Type B pancreatic cell (in vitro differentiated cells): Measurements from ENCODE around the gene ALPK1. TPM values are rescaled to one million over a fixed set of nuclear protein-coding genes. Genes with fewer than 3 reads are reported as not detected.

ENCODE experiments used
- DNase-seq: peaks from one replicate; pipeline ENCODE4 v3.0.0; 2021; ENCODE audit warnings: mixed read lengths; ENCODE audit not compliant: unreplicated experiment; ENCODE audit errors: extremely low spot score
- H3K27ac Mint-ChIP-seq: 2 replicates; pipeline ENCODE4 v1.8.0; 2021; ENCODE audit warnings: mild to moderate bottlenecking, mixed read lengths
- H3K27me3 Mint-ChIP-seq: 2 replicates; pipeline ENCODE4 v1.8.0; 2021; ENCODE audit warnings: mixed read lengths
- H3K36me3 Mint-ChIP-seq: 2 replicates; pipeline ENCODE4 v1.8.0; 2021; ENCODE audit warnings: mixed read lengths
- H3K4me1 Mint-ChIP-seq: one replicate; pipeline ENCODE4 v1.8.0; 2021; ENCODE audit warnings: mixed read lengths; ENCODE audit not compliant: unreplicated experiment
- H3K4me3 Mint-ChIP-seq: 2 replicates; pipeline ENCODE4 v1.8.0; 2021; ENCODE audit warnings: mild to moderate bottlenecking, mixed read lengths
- H3K9me3 Mint-ChIP-seq: 2 replicates; pipeline ENCODE4 v1.8.0; 2021; ENCODE audit warnings: mixed read lengths
- CTCF ChIP-seq: fragments of 200-600 bp; sonication (generic); conservative IDR thresholded peaks from 2 replicates; pipeline ENCODE4 v1.5.0; 2021; ENCODE audit warnings: antibody characterized with exemption, mild to moderate bottlenecking
- total RNA-seq: library from RNA; stranded (reverse); gene quantifications from 2 replicates; pipeline ENCODE4 v1.2.1, GENCODE V29; 2021; ENCODE audit warnings: low replicate concordance

ALPK1 gene
- total RNA-seq, 1 donor from 2014 or later = 6.7 TPM

GRCh38 chr4:112287258-112287989 lies 9.7 kb upstream of the ALPK1 start:
- no peaks in the 10 kb centered on the region for H3K36me3 Mint-ChIP-seq
- H3K27me3 Mint-ChIP-seq = no peaks in the 10 kb centered on the region
- DNase-seq = no peak
- peak overlapping the region; percentile 40 for H3K4me3 Mint-ChIP-seq
- no peak for TF ChIP-seq CTCF
- H3K4me1 Mint-ChIP-seq = peaks cover 19% of the 10 kb centered on the region
- H3K9me3 Mint-ChIP-seq = no peaks in the 10 kb centered on the region
- H3K27ac Mint-ChIP-seq = no peak overlapping the region

GRCh38 chr4:112288455-112288854 lies 8.7 kb upstream of the ALPK1 start:
- no peaks in the 10 kb centered on the region for H3K9me3 Mint-ChIP-seq
- H3K27me3 Mint-ChIP-seq = no peaks in the 10 kb centered on the region
- no peak overlapping the region for H3K4me3 Mint-ChIP-seq
- no peak overlapping the region for H3K27ac Mint-ChIP-seq
- H3K4me1 Mint-ChIP-seq = peaks cover 12% of the 10 kb centered on the region
- no peak for TF ChIP-seq CTCF
- H3K36me3 Mint-ChIP-seq = no peaks in the 10 kb centered on the region
- no peak for DNase-seq

- DNase-seq = no peak
- no peak overlapping the region for H3K27ac Mint-ChIP-seq
- H3K9me3 Mint-ChIP-seq = no peaks in the 10 kb centered on the region
- no peaks in the 10 kb centered on the region for H3K36me3 Mint-ChIP-seq
- no peak overlapping the region for H3K4me3 Mint-ChIP-seq
- peaks cover 4% of the 10 kb centered on the region for H3K4me1 Mint-ChIP-seq
- TF ChIP-seq CTCF = no peak
- no peaks in the 10 kb centered on the region for H3K27me3 Mint-ChIP-seq
Measured at GRCh38 chr4:112289407-112290253, 7.5 kb upstream of the ALPK1 start.

GRCh38 chr4:112290341-112290740 lies 6.8 kb upstream of the ALPK1 start:
- Mint-ChIP-seq H3K27ac (no peak overlapping the region), H3K4me1 (no peaks in the 10 kb centered on the region), H3K9me3 (no peaks in the 10 kb centered on the region), H3K27me3 (no peaks in the 10 kb centered on the region), H3K36me3 (no peaks in the 10 kb centered on the region), H3K4me3 (no peak overlapping the region)
- no peak for TF ChIP-seq CTCF
- no peak for DNase-seq

- TF ChIP-seq CTCF = no peak
- Mint-ChIP-seq H3K27me3 (no peaks in the 10 kb centered on the region), H3K4me3 (no peak overlapping the region)
Measured at GRCh38 chr4:112299721-112300120, 2.6 kb downstream of the ALPK1 start.

More at GRCh38 chr4:112299721-112300120, 2.6 kb downstream of the ALPK1 start:
- DNase-seq = no peak
- peaks cover 12% of the 10 kb centered on the region for H3K4me1 Mint-ChIP-seq
- H3K27ac Mint-ChIP-seq = no peak overlapping the region
- H3K36me3 Mint-ChIP-seq = no peaks in the 10 kb centered on the region
- no peaks in the 10 kb centered on the region for H3K9me3 Mint-ChIP-seq
